HepG2 (cell line): ENCODE data around the gene TFB1M. TPM values are rescaled to one million over a fixed set of nuclear protein-coding genes. Genes with fewer than 3 reads are reported as not detected.

Experiments
- ATAC-seq: fragments of 200-7000 bp; cut with Tn5 transposase; 3 replicates; pipeline ENCODE4 v1.9.1; 2020; ENCODE audit warnings: mild to moderate bottlenecking, moderate library complexity
- BruUV-seq: library from RNA; stranded (reverse); fragments of 400-500 nt; replicated peaks from 2 replicates; lab custom pipeline; 2021; lab: Mats Ljungman, UMichigan
- CTCF ChIA-PET: fragments of 300-600 bp; formaldehyde crosslinking; extraction: SDS; loops from one replicate; lab custom pipeline; 2021; ENCODE audit warnings: low total read pairs, inconsistent platforms, low intra/inter-chr PET ratio; lab: Yijun Ruan, JAX
- POLR2A ChIA-PET: fragments of 350-600 bp; sonication (Branson Sonifier 250); formaldehyde crosslinking; loops from one replicate; lab custom pipeline; 2020; ENCODE audit warnings: antibody characterized with exemption, inconsistent platforms; lab: Yijun Ruan, JAX
- DNase-seq: peaks from one replicate; pipeline ENCODE4 v3.0.0-alpha.2; 2015; ENCODE audit warnings: low spot score
- FAIRE-seq: peaks from 3 replicates; lab custom pipeline; 2011; peaks lifted over from hg19 to GRCh38; lab: Jason Lieb, UNC
- H2AFZ ChIP-seq: one replicate; pipeline ENCODE4 v1.6.1; 2011; ENCODE audit warnings: low read length, inconsistent platforms
- H3K27ac ChIP-seq: fragments of 300-600 bp; 3 replicates; pipeline ENCODE4 v1.8.0; 2011; ENCODE audit warnings: mixed run types, mild to moderate bottlenecking, mixed read lengths, low read length, inconsistent platforms; ENCODE audit not compliant: insufficient read depth; ENCODE audit errors: extremely low read length
- H3K27me3 ChIP-seq, 2 experiments: fragments of 200-600 bp in 1 of 2; 2 replicates in 1 of 2; 3 replicates in 1 of 2; pipeline versions ENCODE4 v1.6.0 to v1.8.0; 2011; ENCODE audit warnings: low read length in 2 of 2, mild to moderate bottlenecking in 2 of 2, moderate library complexity in 2 of 2, inconsistent platforms in 1 of 2; ENCODE audit not compliant: insufficient read depth in 2 of 2, control insufficient read depth in 1 of 2
- H3K36me3 ChIP-seq, 2 experiments: fragments of 200-600 bp in 1 of 2; replicated peaks in 1 of 2; 2 replicates in 1 of 2; 3 replicates in 1 of 2; pipeline versions ENCODE4 v1.5.1 to v1.8.0; 2011; ENCODE audit warnings: low read length in 2 of 2, inconsistent platforms in 1 of 2; ENCODE audit not compliant: insufficient read depth in 2 of 2, control insufficient read depth in 1 of 2
- H3K4me1 ChIP-seq: 2 replicates; pipeline ENCODE4 v1.5.1; 2012; ENCODE audit warnings: low read length, inconsistent platforms; ENCODE audit not compliant: insufficient read depth
- H3K4me2 ChIP-seq: 2 replicates; pipeline ENCODE4 v1.6.0; 2011; ENCODE audit warnings: low read depth, low read length, inconsistent platforms
- H3K4me3 ChIP-seq, 3 experiments: fragments of 200-600 bp in 1 of 3; sonication (generic), shearing (Covaris generic) in 1 of 3; replicated peaks in 1 of 3; 2 replicates each; pipeline ENCODE4 v1.5.1; 2011 to 2016; ENCODE audit warnings: low read length in 3 of 3, inconsistent platforms in 2 of 3, low read depth in 2 of 3, mild to moderate bottlenecking in 2 of 3, control low read depth in 1 of 3, mixed read lengths in 1 of 3; ENCODE audit not compliant: insufficient read depth in 1 of 3
- H3K79me2 ChIP-seq: one replicate; pipeline ENCODE4 v1.6.1; 2011; ENCODE audit warnings: low read length, inconsistent platforms; ENCODE audit not compliant: insufficient read depth
- H3K9ac ChIP-seq: 2 replicates; pipeline ENCODE4 v1.6.0; 2011; ENCODE audit warnings: mild to moderate bottlenecking, low read depth, low read length, inconsistent platforms; ENCODE audit not compliant: insufficient read depth
- H3K9me3 ChIP-seq: 2 replicates; pipeline ENCODE4 v1.5.1; 2012; ENCODE audit warnings: mild to moderate bottlenecking, low read length
- H4K20me1 ChIP-seq: 2 replicates; pipeline ENCODE4 v1.6.0; 2011; ENCODE audit warnings: inconsistent platforms, mild to moderate bottlenecking, low read length, moderate library complexity; ENCODE audit not compliant: insufficient read depth
- BCL6 ChIP-seq: IDR thresholded peaks from 2 replicates; pipeline ENCODE4 v1.6.1; 2016; ENCODE audit warnings: missing genetic modification reagents, missing compliant biosample characterization
- FOSL1 ChIP-seq: sonication (generic); formaldehyde crosslinking; IDR thresholded peaks from 2 replicates; pipeline ENCODE4 v1.9.0; 2021; ENCODE audit warnings: missing genetic modification reagents, borderline replicate concordance
- HMG20B ChIP-seq: conservative IDR thresholded peaks from 2 replicates; pipeline ENCODE4 v1.6.1; 2016; ENCODE audit warnings: missing genetic modification reagents, missing compliant biosample characterization
- HOXA9 ChIP-seq: sonication (generic); formaldehyde crosslinking; IDR thresholded peaks from 2 replicates; pipeline ENCODE4 v1.8.1; 2022; ENCODE audit warnings: missing genetic modification reagents, mild to moderate bottlenecking, moderate library complexity, borderline replicate concordance
- KAT8 ChIP-seq: IDR thresholded peaks from 2 replicates; pipeline ENCODE4 v1.6.1; 2016; ENCODE audit warnings: missing genetic modification reagents, missing compliant biosample characterization
- MAF1 ChIP-seq: sonication (generic); formaldehyde crosslinking; IDR thresholded peaks from 2 replicates; pipeline ENCODE4 v1.5.0; 2020; ENCODE audit warnings: missing genetic modification reagents, borderline replicate concordance
- MEF2D ChIP-seq: sonication (generic); formaldehyde crosslinking; IDR thresholded peaks from 2 replicates; pipeline ENCODE4 v1.5.1; 2020; ENCODE audit warnings: mild to moderate bottlenecking, missing genetic modification reagents
- PAWR ChIP-seq: sonication (generic); formaldehyde crosslinking; IDR thresholded peaks from 2 replicates; pipeline ENCODE4 v1.4.0; 2020; ENCODE audit warnings: missing genetic modification reagents, mild to moderate bottlenecking, borderline replicate concordance
- PCBP1 ChIP-seq: fragments of 200-400 bp; formaldehyde crosslinking; IDR thresholded peaks from 2 replicates; pipeline ENCODE4 v1.6.1; 2017; ENCODE audit warnings: mild to moderate bottlenecking, low read depth, low read length, borderline replicate concordance
- RFXAP ChIP-seq: sonication (generic); formaldehyde crosslinking; IDR thresholded peaks from 2 replicates; pipeline ENCODE4 v1.4.0; 2020; ENCODE audit warnings: missing genetic modification reagents, borderline replicate concordance
- SIX4 ChIP-seq: sonication (generic); formaldehyde crosslinking; IDR thresholded peaks from 2 replicates; pipeline ENCODE4 v1.4.0; 2020; ENCODE audit warnings: missing genetic modification reagents
- ZFP36 ChIP-seq: fragments of 150-350 bp; IDR thresholded peaks from 2 replicates; pipeline ENCODE4 v1.6.1; 2018; ENCODE audit warnings: borderline replicate concordance, low read length, low read depth; ENCODE audit not compliant: partially characterized antibody
- ZNF207 ChIP-seq: fragments of 450-650 bp; IDR thresholded peaks from 2 replicates; pipeline ENCODE4 v1.6.1; 2016; ENCODE audit warnings: antibody characterized with exemption, borderline replicate concordance
- WGBS: methylation state at CpG from one replicate; pipeline ENCODE4 v1.1.6; 2017; ENCODE audit warnings: low lambda C conversion rate; 5-methylcytosine and 5-hydroxymethylcytosine counted together
- in situ Hi-C: cut with HindIII; loops from 2 replicates; pipeline ENCODE4 v1.10.0; 2017; ENCODE audit warnings: low pct_unique_long_range_greater_than_20kb; ENCODE audit not compliant: extremely low pct_ligation_motif_present
- intact Hi-C: fragments of 100-400 bp; cut with micrococcal nuclease; formaldehyde crosslinking; loops from one replicate; pipeline ENCODE4 v1.10.0; 2022; ENCODE audit not compliant: unreplicated experiment
- polyA plus RNA-seq, 8 experiments: library from polyadenylated mRNA; depleted of rRNA in 3 of 8; stranded (reverse) in 7 of 8; unstranded in 1 of 8; fragments of >200 nt; fragmentation: Illumina TruSeq in 4 of 8; extraction: Trizol in 4 of 8; gene quantifications; 2 replicates each; pipeline versions ENCODE4 v1.2.1 to v1.2.3, GENCODE V29; 2011 to 2016; ENCODE audit warnings: low read depth in 4 of 8, missing spikeins in 1 of 8, mixed read lengths in 1 of 8; ENCODE audit not compliant: insufficient read depth in 1 of 8
- total RNA-seq, 5 experiments: library from RNA; depleted of rRNA; stranded (reverse); fragments of >200 nt; fragmentation: Illumina TruSeq; extraction: Trizol; gene quantifications; 2 replicates each; pipeline ENCODE4 v1.2.3, GENCODE V29; 2016; ENCODE audit warnings: low read depth in 1 of 5
- TF ChIP-seq, protein P1 (sequence below): sonication (generic); formaldehyde crosslinking; IDR thresholded peaks from 2 replicates; pipeline ENCODE4 v1.9.0; 2021; ENCODE audit warnings: missing genetic modification reagents, mild to moderate bottlenecking, borderline replicate concordance

TFB1M gene
- total and polyA plus RNA-seq, 2 of the 13 experiments (the other 11 are each of a cell fraction or from before 2014, with no cell fraction given), result 91.4 to 122 TPM

DNA sequence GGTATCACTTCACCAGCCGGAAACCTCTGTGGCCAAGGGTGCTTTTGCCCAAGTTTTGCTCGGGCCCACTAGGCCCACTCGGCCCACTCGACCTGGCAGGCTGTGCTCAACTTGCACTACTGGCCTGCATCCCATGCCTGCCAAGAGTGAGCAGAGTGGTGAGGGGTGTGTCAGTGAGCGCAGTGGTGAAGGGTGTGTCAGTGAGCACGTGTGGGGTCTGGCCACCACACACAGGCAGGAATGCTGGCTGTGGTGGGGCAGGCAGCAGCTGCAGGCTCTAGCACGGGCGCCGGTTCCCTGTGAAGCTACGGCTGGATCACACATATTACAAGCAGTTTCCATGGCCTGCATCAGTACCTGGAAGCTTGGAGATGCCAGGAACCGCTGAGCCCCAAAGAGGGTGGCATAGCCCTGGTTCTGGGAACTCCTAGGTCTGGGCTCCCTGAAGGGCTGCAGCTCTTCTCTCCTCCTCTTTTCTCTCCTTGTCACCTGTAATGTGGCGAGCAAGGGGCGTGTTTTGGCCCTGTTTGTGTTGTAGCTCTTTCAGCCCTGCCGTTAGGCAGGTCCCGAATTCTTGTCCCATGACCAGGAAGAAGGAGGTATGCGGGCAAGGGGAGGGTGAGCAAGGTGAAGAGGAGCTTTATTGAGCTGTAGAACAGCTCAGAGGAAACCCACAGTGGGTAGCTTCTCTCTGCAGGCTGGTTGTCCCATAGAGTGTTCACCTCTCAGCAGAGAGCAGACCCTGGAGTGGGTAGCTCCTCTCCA is 101.5 kb downstream of the TFB1M start:
- Histone ChIP-seq H3K9me3 (no peaks in the 10 kb centered on the region), H4K20me1 (no peaks in the 10 kb centered on the region), H3K4me1 (no peaks in the 10 kb centered on the region), H3K27me3 (no peaks in the 10 kb centered on the region; a peak in 2 of 5 replicates), H3K4me2 (no peak overlapping the region), H3K79me2 (no peaks in the 10 kb centered on the region), H3K36me3 (no peaks in the 10 kb centered on the region), H3K9ac (no peak overlapping the region), H3K27ac (no peak overlapping the region), H3K4me3 (no peak overlapping the region), H2AFZ (no peak overlapping the region)
- 57% methylated on average over 15 of the region's 16 CpGs for WGBS
- peak; percentile 26 for ATAC-seq
- ChIA-PET CTCF (no interaction called here), POLR2A (no interaction called here)
- TF ChIP-seq MEF2D (CRISPR knock-in tag), result no peak
- no peak for TF ChIP-seq BCL6 (CRISPR knock-in tag)
- TF ChIP-seq HMG20B (CRISPR knock-in tag), result no peak
- no peak for TF ChIP-seq SIX4 (CRISPR knock-in tag)
- no peak for TF ChIP-seq ZNF207
- no peak for FAIRE-seq
- intact Hi-C loops, result no loop called here
- no peak for DNase-seq
- BruUV-seq, result no TSS peak
- in situ Hi-C loops, result no loop called here

DNA sequence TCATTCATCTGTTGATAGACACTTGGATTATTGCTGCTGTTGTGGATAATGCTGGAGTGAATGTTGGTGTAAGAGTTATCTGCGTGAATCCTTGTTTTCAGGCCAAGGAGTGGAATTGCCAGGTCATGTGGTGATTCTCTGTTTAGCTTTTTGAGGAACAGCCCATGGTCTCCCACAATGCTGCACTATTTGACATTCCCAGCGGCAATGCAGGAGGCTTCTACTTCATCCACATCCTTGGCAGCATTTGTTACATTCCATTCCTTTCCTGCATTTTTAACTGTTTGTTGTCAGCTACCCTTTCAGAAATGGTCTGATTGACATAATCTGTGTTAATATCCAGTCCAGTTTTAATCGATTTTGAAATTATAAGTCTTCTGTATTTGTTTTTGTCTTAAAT is 102.2 kb downstream of the TFB1M start:
- Histone ChIP-seq H3K9me3 (no peaks in the 10 kb centered on the region), H3K79me2 (no peaks in the 10 kb centered on the region), H2AFZ (no peak overlapping the region), H3K4me3 (no peak overlapping the region), H3K27me3 (no peaks in the 10 kb centered on the region; a peak in 3 of 5 replicates), H3K4me1 (no peaks in the 10 kb centered on the region), H3K36me3 (no peaks in the 10 kb centered on the region), H3K4me2 (no peak overlapping the region), H3K9ac (no peak overlapping the region), H4K20me1 (no peaks in the 10 kb centered on the region), H3K27ac (no peak overlapping the region)
- no peak for DNase-seq
- no TSS peak for BruUV-seq
- intact Hi-C loops (no loop called here), in situ Hi-C loops (no loop called here)
- ChIA-PET POLR2A (no interaction called here), CTCF (no interaction called here)
- FAIRE-seq, result no peak
- WGBS, result 32% methylated on average over 3 of the region's 3 CpGs
- TF ChIP-seq PCBP1, result no peak
- TF ChIP-seq, protein P1, sequence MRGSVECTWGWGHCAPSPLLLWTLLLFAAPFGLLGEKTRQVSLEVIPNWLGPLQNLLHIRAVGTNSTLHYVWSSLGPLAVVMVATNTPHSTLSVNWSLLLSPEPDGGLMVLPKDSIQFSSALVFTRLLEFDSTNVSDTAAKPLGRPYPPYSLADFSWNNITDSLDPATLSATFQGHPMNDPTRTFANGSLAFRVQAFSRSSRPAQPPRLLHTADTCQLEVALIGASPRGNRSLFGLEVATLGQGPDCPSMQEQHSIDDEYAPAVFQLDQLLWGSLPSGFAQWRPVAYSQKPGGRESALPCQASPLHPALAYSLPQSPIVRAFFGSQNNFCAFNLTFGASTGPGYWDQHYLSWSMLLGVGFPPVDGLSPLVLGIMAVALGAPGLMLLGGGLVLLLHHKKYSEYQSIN (CRISPR knock-in tag), result no peak
- no peak for TF ChIP-seq RFXAP
- TF ChIP-seq ZFP36, result no peak
- no peak for TF ChIP-seq HOXA9 (CRISPR knock-in tag)
- TF ChIP-seq FOSL1 (CRISPR knock-in tag), result no peak
- TF ChIP-seq KAT8, result no peak
- no peak for TF ChIP-seq MAF1 (CRISPR knock-in tag)
- no peak for TF ChIP-seq PAWR
- ATAC-seq, result no peak
